Omental fat pad (tissue), 4 donors: ENCODE measurements around the gene PGLYRP2. TPM values are rescaled to one million over a fixed set of nuclear protein-coding genes. Genes with fewer than 3 reads are reported as not detected.

Experiments
- ATAC-seq: fragments of 150-250 bp; one replicate; pipeline ENCODE4 v1.9.1; 2016; ENCODE audit warnings: mild to moderate bottlenecking, moderate library complexity; ENCODE audit not compliant: low FRiP score
- DNase-seq: peaks from one replicate; pipeline ENCODE4 v3.0.0-alpha.2; 2019; ENCODE audit warnings: low spot score
- total RNA-seq, 4 donors: library from RNA; depleted of rRNA; stranded (reverse); fragments of >200 nt; gene quantifications; one replicate each; pipeline ENCODE4 v1.1.0, GENCODE V29; 2016
- TF ChIP-seq, protein P1 (sequence below), 3 donors: fragments of 450-650 bp; IDR thresholded peaks; one replicate each; pipeline ENCODE4 v1.5.1; 2016 to 2017; ENCODE audit warnings: antibody characterized with exemption in 3 of 3, mild to moderate bottlenecking in 3 of 3, moderate library complexity in 2 of 3

The PGLYRP2 gene
- total RNA-seq, 4 donors from 2014 or later: not detected

- TF ChIP-seq, protein P1, sequence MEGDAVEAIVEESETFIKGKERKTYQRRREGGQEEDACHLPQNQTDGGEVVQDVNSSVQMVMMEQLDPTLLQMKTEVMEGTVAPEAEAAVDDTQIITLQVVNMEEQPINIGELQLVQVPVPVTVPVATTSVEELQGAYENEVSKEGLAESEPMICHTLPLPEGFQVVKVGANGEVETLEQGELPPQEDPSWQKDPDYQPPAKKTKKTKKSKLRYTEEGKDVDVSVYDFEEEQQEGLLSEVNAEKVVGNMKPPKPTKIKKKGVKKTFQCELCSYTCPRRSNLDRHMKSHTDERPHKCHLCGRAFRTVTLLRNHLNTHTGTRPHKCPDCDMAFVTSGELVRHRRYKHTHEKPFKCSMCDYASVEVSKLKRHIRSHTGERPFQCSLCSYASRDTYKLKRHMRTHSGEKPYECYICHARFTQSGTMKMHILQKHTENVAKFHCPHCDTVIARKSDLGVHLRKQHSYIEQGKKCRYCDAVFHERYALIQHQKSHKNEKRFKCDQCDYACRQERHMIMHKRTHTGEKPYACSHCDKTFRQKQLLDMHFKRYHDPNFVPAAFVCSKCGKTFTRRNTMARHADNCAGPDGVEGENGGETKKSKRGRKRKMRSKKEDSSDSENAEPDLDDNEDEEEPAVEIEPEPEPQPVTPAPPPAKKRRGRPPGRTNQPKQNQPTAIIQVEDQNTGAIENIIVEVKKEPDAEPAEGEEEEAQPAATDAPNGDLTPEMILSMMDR (IDR thresholded peaks at IDR 0.05): no peak
- DNase-seq: no peak
- no peak for ATAC-seq
Measured at GRCh38 chr19:15456871-15457700, 22.2 kb downstream of the PGLYRP2 start.

- DNase-seq (no peak), ATAC-seq (no peak)
- TF ChIP-seq, protein P1 (IDR thresholded peaks at IDR 0.05): no peak
Measured at GRCh38 chr19:15456441-15456840, 22.9 kb downstream of the PGLYRP2 start.

- DNase-seq (no peak), ATAC-seq (no peak)
- TF ChIP-seq, protein P1 (IDR thresholded peaks at IDR 0.05): no peak
Measured at GRCh38 chr19:15455996-15456395, 23.3 kb downstream of the PGLYRP2 start.

- DNase-seq (no peak), ATAC-seq (no peak)
- TF ChIP-seq, protein P1 (IDR thresholded peaks at IDR 0.05): no peak
Measured at GRCh38 chr19:15453906-15454860, 25.1 kb downstream of the PGLYRP2 start.

DNA sequence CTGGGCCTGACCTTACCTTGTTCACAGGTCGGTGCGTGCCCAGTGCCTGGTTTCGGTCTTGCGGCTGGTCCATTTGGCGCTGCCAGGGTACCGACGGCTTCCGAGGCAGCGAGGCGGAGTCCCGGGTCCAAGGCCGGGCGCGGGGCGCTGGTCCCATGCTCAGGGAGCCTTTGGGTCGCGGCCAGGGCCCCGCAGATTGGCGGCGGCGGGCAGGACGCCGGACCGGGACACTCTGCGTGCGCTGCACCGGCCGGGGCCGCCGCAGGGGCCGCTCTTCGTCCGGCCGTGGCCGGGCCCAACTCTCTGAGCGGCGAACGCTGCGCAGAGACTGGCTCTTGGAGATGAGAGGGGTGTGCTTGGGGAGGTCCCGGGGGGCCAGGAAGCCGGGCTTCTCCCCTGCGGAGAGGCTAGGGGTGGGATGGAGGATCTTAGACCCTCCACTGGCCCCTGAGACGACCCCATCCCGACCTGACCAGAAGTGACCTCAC, 26.2 kb downstream of the PGLYRP2 start:
- DNase-seq: no peak
- no peak for ATAC-seq
- TF ChIP-seq, protein P1 (IDR thresholded peaks at IDR 0.05): no peak

DNA sequence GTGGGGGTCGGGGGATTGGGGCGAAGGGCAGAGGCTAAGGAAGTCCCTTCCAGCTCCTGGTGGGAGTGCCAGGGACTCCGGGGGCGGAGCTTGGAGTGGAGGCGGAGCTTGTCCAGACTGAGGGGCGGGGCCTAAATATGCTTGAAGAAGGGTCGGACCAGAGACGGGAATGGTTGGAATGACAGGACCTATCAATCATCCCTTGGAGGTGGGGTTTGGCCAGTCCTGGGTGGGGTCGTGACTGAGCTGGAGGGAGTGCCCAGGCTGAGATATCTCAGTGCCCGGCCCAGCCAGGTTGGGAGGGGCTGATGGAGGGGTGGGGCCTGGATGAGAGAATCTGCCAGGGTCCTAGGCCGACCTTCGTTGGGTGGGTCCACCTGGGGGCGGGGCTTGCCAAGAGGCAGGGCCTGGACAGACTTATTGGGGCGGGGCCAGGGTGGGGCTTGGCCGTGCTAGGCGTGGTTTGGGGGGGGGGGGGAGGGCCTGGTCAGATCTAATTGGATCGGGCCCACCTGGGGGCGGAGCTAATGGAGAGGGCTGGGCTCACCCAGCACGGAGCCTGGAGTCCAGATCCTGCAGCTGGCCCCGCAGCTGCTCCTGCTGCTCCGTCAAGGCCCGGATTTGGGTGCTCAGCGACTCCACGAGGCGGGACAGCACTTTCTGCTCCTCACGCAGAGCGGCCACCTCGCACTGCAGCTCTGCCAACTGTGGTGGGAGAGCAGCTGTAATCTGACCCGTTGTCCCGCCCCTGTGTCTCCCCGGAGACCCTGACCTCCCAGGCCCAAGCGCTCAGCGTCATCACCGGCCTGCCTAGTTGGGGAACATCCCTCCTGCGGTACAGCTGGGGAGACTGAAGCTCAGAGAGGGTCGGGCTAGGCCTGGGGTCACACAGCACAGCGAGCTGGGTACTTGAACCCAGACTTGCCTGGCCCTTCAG, 26.9 kb downstream of the PGLYRP2 start:
- peak; percentile 56 for ATAC-seq
- DNase-seq: peak; percentile 71
- TF ChIP-seq, protein P1 (IDR thresholded peaks at IDR 0.05): no peak
